HepG2 (cell line): ENCODE results near the gene IPO9. TPM values are rescaled to one million over a fixed set of nuclear protein-coding genes. Genes with fewer than 3 reads are reported as not detected.

Experiments
- GATA4 ChIP-seq: sonication (generic); IDR thresholded peaks from 2 replicates; pipeline ENCODE4 v1.6.1; 2016; ENCODE audit warnings: antibody characterized with exemption, low read depth, borderline replicate concordance
- HDAC6 ChIP-seq: fragments of 200-600 bp; sonication (generic); IDR thresholded peaks from 2 replicates; pipeline ENCODE4 v1.7.0; 2017; ENCODE audit warnings: mild to moderate bottlenecking, antibody characterized with exemption, low read length, low read depth
- KDM5A ChIP-seq: fragments of 200-600 bp; sonication (generic); IDR thresholded peaks from 2 replicates; pipeline ENCODE4 v1.7.0; 2018; ENCODE audit warnings: antibody characterized with exemption, mild to moderate bottlenecking, low read length, borderline replicate concordance
- NCOA5 ChIP-seq: sonication (generic); formaldehyde crosslinking; IDR thresholded peaks from 2 replicates; pipeline ENCODE4 v1.4.0; 2020; ENCODE audit warnings: missing genetic modification reagents
- PCBP1 ChIP-seq: fragments of 200-400 bp; formaldehyde crosslinking; IDR thresholded peaks from 2 replicates; pipeline ENCODE4 v1.6.1; 2017; ENCODE audit warnings: mild to moderate bottlenecking, low read depth, low read length, borderline replicate concordance
- PRMT3 ChIP-seq: sonication (generic); formaldehyde crosslinking; IDR thresholded peaks from 2 replicates; pipeline ENCODE4 v1.8.1; 2022; ENCODE audit warnings: low read depth, mild to moderate bottlenecking, moderate library complexity, missing genetic modification reagents, borderline replicate concordance
- RFX3 ChIP-seq: IDR thresholded peaks from 2 replicates; pipeline ENCODE4 v1.6.1; 2016; ENCODE audit warnings: missing biosample characterization, missing genetic modification reagents
- SMYD3 ChIP-seq: sonication (generic); formaldehyde crosslinking; IDR thresholded peaks from 2 replicates; pipeline ENCODE4 v1.8.1; 2023; ENCODE audit warnings: mild to moderate bottlenecking, missing genetic modification reagents
- TAF15 ChIP-seq: fragments of 200-400 bp; formaldehyde crosslinking; IDR thresholded peaks from one replicate; pipeline ENCODE4 v1.6.1; 2018; ENCODE audit warnings: mild to moderate bottlenecking, low read depth, low read length; ENCODE audit not compliant: poor library complexity, severe bottlenecking
- TOE1 ChIP-seq: sonication (generic); formaldehyde crosslinking; IDR thresholded peaks from 2 replicates; pipeline ENCODE4 v1.4.0; 2020; ENCODE audit warnings: mild to moderate bottlenecking, missing genetic modification reagents
- ZNF543 ChIP-seq: sonication (generic); formaldehyde crosslinking; IDR thresholded peaks from 2 replicates; pipeline ENCODE4 v1.4.0; 2020; ENCODE audit warnings: mild to moderate bottlenecking, missing genetic modification reagents
- ZNF749 ChIP-seq: sonication (generic); formaldehyde crosslinking; IDR thresholded peaks from 2 replicates; pipeline ENCODE4 v1.8.0; 2022; ENCODE audit warnings: mild to moderate bottlenecking, missing genetic modification reagents, moderate library complexity, borderline replicate concordance
- ZNF766 ChIP-seq: sonication (generic); formaldehyde crosslinking; IDR thresholded peaks from 2 replicates; pipeline ENCODE4 v1.5.0; 2020; ENCODE audit warnings: missing genetic modification reagents, borderline replicate concordance
- ZNF841 ChIP-seq: sonication (generic); formaldehyde crosslinking; IDR thresholded peaks from 2 replicates; pipeline ENCODE4 v1.8.1; 2023; ENCODE audit warnings: missing genetic modification reagents, borderline replicate concordance
- ZSCAN29 ChIP-seq: sonication (generic); formaldehyde crosslinking; conservative IDR thresholded peaks from 2 replicates; pipeline ENCODE4 v1.4.0; 2020; ENCODE audit warnings: mild to moderate bottlenecking, missing genetic modification reagents
- polyA plus RNA-seq, 8 experiments: library from polyadenylated mRNA; depleted of rRNA in 3 of 8; stranded (reverse) in 7 of 8; unstranded in 1 of 8; fragments of >200 nt; fragmentation: Illumina TruSeq in 4 of 8; extraction: Trizol in 4 of 8; gene quantifications; 2 replicates each; pipeline versions ENCODE4 v1.2.1 to v1.2.3, GENCODE V29; 2011 to 2016; ENCODE audit warnings: low read depth in 4 of 8, missing spikeins in 1 of 8, mixed read lengths in 1 of 8; ENCODE audit not compliant: insufficient read depth in 1 of 8
- total RNA-seq, 5 experiments: library from RNA; depleted of rRNA; stranded (reverse); fragments of >200 nt; fragmentation: Illumina TruSeq; extraction: Trizol; gene quantifications; 2 replicates each; pipeline ENCODE4 v1.2.3, GENCODE V29; 2016; ENCODE audit warnings: low read depth in 1 of 5
- TF ChIP-seq, protein P1 (sequence below): sonication (generic); formaldehyde crosslinking; IDR thresholded peaks from 2 replicates; pipeline ENCODE4 v1.9.0; 2021; ENCODE audit warnings: missing genetic modification reagents, mild to moderate bottlenecking, borderline replicate concordance
- TF ChIP-seq, protein P2 (sequence below): sonication (generic); formaldehyde crosslinking; IDR thresholded peaks from 2 replicates; pipeline ENCODE4 v1.4.0; 2020; ENCODE audit warnings: missing genetic modification reagents, mild to moderate bottlenecking, borderline replicate concordance
- TF ChIP-seq, protein P3 (sequence below): sonication (generic); formaldehyde crosslinking; IDR thresholded peaks from 2 replicates; pipeline ENCODE4 v1.8.0; 2022; ENCODE audit warnings: mild to moderate bottlenecking, missing genetic modification reagents, moderate library complexity
- TF ChIP-seq, protein P4 (sequence below): sonication (generic); formaldehyde crosslinking; IDR thresholded peaks from 2 replicates; pipeline ENCODE4 v1.5.1; 2020; ENCODE audit warnings: mild to moderate bottlenecking, missing genetic modification reagents, borderline replicate concordance

IPO9 gene
- total and polyA plus RNA-seq, 2 of the 13 experiments (the other 11 are each of a cell fraction or from before 2014, with no cell fraction given) = 31.0 to 34.8 TPM

DNA sequence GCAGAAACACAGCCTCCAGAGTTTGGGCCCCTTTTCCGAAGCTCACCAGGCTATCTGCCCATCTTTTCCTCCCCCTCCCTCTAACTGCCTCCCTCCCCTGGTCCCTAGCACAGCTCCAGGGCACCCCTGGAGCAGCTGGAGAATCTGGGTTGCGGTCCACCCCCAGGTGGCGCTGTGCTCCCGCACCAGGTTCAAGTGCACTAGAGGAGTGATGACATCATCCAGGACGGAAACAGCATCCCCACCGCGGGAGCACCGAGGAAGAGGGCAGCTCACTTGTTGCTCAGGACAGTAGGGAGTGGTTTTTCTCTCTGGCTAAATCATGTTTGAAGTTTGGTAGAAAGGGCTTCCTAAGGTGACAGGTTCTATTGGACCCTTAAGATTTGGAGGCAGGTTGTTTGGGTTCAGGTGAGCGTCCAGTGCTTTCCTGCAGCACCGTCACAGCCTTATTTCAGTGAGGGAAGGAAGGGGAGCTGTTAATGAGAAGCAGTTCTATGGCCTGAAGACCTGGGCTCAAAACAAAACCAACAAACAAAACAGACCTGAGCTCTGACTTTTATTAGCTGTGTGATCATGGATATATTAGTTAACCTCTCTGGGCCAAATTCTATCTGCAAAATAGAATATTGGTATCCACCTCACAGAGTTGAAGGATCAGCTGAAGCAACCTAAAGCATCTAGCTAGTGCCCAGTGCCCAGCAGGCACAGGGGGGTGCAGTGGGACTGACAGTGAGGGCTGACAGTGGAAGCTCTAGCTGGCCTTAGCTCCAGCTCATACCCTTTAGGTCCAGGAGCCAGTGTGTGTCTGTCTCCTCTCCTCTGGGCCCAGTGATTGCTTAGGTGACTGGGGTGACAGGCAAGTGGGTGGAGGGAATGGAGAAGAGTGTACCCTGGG lies 67.2 kb downstream of the IPO9 start (continued):
- TF ChIP-seq, protein P1, sequence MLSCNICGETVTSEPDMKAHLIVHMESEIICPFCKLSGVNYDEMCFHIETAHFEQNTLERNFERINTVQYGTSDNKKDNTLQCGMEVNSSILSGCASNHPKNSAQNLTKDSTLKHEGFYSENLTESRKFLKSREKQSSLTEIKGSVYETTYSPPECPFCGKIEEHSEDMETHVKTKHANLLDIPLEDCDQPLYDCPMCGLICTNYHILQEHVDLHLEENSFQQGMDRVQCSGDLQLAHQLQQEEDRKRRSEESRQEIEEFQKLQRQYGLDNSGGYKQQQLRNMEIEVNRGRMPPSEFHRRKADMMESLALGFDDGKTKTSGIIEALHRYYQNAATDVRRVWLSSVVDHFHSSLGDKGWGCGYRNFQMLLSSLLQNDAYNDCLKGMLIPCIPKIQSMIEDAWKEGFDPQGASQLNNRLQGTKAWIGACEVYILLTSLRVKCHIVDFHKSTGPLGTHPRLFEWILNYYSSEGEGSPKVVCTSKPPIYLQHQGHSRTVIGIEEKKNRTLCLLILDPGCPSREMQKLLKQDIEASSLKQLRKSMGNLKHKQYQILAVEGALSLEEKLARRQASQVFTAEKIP (CRISPR knock-in tag) = no peak
- TF ChIP-seq SMYD3 (CRISPR knock-in tag) (no peak), ZNF766 (no peak), KDM5A (no peak), ZNF841 (CRISPR knock-in tag) (no peak), RFX3 (no peak), ZNF749 (CRISPR knock-in tag) (no peak), NCOA5 (CRISPR knock-in tag) (no peak), PCBP1 (0 out of 2 replicates have a peak, but pooled peaks have one; percentile 27), TOE1 (CRISPR knock-in tag) (no peak), PRMT3 (CRISPR knock-in tag) (no peak), TAF15 (no peak), ZNF543 (CRISPR knock-in tag) (no peak), HDAC6 (no peak), ZSCAN29 (CRISPR knock-in tag) (0 out of 2 replicates have a peak, but pooled peaks have one; percentile 3), GATA4 (no peak)
- TF ChIP-seq, protein P2, sequence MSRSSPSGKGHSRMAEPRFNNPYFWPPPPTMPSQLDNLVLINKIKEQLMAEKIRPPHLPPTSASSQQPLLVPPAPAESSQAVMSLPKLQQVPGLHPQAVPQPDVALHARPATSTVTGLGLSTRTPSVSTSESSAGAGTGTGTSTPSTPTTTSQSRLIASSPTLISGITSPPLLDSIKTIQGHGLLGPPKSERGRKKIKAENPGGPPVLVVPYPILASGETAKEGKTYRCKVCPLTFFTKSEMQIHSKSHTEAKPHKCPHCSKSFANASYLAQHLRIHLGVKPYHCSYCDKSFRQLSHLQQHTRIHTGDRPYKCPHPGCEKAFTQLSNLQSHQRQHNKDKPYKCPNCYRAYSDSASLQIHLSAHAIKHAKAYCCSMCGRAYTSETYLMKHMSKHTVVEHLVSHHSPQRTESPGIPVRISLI (CRISPR knock-in tag) = no peak
- TF ChIP-seq, protein P3, sequence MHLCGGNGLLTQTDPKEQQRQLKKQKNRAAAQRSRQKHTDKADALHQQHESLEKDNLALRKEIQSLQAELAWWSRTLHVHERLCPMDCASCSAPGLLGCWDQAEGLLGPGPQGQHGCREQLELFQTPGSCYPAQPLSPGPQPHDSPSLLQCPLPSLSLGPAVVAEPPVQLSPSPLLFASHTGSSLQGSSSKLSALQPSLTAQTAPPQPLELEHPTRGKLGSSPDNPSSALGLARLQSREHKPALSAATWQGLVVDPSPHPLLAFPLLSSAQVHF (CRISPR knock-in tag) = no peak
- TF ChIP-seq, protein P4, sequence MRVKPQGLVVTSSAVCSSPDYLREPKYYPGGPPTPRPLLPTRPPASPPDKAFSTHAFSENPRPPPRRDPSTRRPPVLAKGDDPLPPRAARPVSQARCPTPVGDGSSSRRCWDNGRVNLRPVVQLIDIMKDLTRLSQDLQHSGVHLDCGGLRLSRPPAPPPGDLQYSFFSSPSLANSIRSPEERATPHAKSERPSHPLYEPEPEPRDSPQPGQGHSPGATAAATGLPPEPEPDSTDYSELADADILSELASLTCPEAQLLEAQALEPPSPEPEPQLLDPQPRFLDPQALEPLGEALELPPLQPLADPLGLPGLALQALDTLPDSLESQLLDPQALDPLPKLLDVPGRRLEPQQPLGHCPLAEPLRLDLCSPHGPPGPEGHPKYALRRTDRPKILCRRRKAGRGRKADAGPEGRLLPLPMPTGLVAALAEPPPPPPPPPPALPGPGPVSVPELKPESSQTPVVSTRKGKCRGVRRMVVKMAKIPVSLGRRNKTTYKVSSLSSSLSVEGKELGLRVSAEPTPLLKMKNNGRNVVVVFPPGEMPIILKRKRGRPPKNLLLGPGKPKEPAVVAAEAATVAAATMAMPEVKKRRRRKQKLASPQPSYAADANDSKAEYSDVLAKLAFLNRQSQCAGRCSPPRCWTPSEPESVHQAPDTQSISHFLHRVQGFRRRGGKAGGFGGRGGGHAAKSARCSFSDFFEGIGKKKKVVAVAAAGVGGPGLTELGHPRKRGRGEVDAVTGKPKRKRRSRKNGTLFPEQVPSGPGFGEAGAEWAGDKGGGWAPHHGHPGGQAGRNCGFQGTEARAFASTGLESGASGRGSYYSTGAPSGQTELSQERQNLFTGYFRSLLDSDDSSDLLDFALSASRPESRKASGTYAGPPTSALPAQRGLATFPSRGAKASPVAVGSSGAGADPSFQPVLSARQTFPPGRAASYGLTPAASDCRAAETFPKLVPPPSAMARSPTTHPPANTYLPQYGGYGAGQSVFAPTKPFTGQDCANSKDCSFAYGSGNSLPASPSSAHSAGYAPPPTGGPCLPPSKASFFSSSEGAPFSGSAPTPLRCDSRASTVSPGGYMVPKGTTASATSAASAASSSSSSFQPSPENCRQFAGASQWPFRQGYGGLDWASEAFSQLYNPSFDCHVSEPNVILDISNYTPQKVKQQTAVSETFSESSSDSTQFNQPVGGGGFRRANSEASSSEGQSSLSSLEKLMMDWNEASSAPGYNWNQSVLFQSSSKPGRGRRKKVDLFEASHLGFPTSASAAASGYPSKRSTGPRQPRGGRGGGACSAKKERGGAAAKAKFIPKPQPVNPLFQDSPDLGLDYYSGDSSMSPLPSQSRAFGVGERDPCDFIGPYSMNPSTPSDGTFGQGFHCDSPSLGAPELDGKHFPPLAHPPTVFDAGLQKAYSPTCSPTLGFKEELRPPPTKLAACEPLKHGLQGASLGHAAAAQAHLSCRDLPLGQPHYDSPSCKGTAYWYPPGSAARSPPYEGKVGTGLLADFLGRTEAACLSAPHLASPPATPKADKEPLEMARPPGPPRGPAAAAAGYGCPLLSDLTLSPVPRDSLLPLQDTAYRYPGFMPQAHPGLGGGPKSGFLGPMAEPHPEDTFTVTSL = no peak
